Activated CD8-positive, alpha-beta memory T cell treated with anti-CD3 and anti-CD28 coated beads, Interleukin-2, amount 50 U/mL, for 1 hour (primary cell): Measurements from ENCODE around the gene HOXA3.

Source experiments
- DNase-seq: peaks from one replicate; pipeline ENCODE4 v3.0.0-alpha.2; 2020; ENCODE audit errors: extremely low read depth

Gene HOXA3

DNA sequence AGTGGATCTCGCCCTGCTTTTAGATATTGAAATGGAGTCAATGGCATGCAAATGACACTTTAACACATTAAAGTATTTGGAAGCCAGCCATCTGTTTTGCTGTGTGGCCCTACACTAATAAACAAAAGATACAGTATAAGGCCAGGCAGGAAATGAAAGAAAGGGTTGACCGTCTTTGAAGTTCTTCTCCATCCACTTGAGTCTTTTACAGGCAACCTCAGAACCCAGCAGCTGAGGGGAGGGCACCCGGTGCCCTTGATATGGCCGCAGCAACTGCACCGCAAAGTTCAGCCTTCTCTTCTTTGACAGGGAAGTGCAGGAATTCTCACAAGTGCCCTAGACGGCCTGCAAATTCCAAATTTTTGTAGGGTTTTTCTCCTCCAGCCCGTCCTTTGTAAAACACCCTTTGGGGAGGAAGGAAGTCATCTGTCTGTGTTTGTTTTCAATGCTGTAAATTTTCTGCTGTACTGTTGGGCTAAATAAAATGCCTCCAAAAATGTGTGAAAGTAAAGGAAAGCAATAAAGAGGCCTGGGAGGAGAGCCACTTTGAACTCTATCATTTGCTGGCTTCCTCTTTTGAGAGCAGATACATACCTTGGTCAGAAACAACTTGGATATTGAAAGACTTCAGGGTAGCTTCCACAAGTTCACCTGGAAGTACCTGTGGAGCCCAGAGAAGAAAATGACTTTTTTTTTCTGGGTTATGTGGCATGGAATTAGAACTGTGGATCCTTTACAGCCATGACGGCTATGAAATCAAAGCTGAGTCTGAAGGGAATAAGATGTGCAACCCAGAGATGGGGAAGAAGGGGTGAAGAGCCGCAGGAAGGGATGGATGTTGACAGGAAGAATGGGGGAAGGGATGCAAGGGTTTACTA lies 60.2 kb downstream of the HOXA3 start:
- DNase-seq = no peak

DNA sequence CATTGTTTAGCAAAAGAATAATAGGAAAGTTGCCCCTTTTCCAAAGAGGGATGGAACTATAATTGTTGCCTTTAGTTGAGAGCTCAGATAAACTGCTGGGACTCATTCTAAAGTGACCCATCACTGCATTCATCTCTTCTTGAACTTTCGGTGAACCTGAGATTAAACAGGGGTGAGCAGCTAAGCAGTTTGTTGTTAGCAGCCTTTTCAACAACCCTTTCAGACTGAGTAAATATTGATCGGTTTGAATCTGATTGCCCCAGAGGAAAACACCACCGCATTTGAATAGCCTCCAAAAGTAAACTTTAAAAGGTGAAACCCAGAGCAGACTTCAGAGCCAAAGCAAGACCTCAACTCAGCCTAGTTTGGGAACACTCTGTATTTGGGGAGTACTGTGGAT lies 61.3 kb downstream of the HOXA3 start:
- DNase-seq = no peak

DNA sequence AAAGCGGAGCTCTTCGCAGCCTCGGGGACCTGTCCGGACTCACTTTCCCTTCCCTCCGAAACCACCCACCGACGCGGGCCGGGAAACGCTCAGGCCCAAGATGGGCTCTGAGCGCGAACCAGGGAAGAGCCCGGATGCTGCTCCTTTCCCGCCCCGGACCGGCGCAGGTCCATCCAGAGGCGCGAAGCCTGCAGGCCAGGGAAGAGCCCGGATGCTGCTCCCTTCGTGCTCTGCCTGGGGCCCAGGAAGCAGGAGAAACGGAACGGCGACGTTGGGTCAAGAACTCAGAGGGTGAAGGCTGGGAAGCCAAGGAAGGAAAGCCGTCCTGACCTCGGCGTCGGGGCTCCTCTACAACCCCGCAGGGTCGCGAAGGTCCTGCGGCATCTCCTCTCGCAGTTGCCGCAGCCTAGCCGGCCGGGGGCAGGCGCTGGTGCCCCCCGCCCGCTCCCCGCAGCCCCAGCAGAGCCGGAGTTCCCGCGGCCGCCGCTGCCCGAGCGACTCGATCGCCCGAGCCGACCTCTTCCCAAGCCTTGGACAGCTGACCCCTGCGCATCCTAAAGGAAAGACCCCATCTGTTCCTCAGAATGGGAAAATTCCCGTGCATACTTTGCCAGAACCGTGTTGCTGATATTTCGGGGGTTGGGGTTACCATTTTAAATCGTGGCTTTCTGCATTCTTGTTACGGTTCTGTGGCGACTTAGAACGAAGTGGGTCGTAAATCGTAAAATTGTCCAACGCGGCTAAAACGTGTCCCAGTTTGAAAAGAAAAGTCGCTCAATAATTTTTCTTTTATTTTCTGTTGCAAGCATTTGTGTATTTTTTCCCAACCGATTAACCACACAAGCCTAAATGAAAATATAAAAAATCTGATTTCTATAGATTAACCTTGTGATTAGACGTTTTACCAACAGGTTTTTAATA lies 64.1 kb downstream of the HOXA3 start:
- DNase-seq = no peak

DNA sequence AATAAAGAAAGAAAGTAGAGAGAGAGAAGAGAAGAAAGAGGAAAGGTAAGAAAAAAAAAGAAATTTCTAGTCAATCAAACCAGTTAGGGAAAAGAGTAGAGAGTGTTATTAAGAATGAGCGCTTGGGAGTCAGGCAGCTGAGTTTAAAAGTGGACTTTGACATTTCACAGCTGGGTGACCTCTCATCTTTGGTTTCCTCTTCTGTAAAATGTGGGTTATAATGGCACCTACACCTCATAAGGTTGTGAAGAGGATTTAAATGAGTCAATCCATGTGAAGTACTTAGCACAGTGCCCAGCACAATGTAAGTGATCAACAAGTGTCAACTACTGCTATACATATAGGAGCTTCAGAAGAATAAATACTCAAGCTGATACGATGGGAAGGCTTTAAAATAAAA lies 68.7 kb downstream of the HOXA3 start:
- DNase-seq = no peak

DNA sequence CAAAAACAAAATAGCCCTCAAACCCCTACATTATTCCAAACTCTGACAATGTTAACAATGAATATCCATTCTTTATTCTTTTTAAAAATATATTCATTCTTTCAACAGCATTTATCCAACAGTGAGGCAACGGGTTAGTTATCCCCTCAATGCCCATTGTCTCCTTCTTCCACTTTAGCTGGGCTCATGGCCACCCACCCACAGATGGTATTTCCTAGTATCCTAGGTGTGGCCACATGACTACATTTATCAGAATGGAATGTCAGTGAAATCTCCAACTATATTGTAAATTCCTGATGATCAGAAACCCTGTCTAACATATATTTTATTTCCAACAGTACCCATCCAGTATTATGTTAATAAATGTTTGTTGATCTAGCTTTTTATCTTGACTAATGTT lies 70.2 kb downstream of the HOXA3 start:
- DNase-seq = no peak

DNA sequence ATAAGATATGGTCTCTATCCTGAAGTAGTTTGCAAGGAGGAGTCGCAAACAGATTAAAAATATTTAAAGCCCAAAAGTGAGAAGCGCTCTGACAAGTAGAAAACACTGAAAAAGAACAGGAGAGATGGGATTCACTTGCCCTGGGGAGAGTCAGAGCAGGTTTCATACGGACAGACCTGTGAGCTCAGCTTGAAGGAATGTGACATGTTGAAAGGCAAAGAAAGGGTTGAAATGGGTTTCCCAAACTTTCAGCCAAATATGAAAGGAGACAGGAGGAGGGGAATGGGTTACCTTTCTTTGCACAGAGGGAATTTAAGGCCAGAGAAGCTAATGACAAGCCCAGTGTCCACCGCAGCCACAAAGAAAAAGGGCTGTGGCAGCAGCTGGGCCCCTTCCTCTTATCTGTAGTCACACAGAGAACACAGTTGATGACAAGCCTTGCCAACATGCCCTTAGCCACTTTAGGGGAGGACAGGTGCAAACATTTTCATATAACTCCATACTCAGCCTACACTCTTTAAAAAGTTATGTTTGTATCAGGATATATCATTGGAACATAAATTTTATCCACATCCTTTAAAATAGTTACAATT lies 71.4 kb downstream of the HOXA3 start:
- DNase-seq = no peak

DNA sequence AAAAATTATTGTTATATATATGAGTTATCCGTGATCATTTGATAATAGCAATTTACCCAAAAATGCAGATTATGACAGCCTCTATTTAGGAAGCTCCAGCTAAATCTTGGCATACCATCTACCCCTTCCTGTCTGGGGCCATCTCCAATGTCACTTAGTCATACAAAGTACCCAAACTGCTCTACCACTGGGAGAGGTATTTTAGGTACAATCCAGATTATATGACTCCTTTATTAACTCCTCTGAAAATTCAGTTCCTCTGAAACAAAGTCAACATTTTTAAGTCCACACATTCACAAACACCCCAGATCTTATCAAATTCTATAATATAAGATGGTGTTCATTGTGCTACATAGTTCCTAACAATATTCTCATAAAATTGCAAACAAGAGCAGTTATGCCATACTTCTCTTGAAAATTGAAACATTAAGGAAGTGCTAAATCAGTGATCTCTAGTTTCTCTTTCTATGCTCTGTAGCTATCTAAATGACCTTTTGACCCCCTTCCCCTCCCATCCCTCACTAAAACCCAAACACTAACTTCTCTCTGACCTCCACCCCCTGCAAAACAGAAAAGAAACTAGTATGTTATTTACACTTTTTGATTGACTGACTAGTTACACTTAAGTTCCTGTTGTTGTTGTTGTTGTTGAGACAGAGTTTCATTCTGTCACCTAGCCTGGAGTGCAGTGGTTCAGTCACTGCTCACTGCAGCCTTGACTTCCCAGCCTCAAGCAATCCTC lies 73.0 kb downstream of the HOXA3 start:
- DNase-seq = no peak

DNA sequence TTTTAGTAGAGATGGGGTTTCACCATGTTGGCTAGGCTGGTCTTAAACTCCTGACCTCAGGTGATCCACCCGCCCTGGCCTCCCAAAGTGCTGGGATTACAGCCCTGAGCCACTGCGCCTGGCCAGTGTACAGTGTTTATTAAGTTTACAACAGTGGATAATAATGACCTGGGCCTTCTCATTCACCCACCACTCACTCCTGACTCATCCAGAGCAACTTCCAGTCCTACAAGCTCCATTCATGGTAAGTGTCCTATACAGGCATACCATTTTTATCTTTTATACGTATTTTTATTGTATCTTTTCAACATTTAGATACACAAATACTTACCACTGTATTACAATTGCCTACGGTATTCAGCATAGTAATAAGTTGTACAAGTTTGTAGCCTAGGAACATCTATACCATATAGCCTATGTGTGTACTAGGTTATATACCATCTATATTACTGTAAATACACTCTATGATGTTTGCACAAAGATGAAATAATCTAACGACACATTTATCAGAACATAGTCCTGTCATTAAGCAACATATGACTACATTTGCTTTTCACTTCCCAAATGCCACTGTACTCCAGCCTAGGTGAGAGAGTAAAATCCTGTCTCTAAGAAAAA lies 73.7 kb downstream of the HOXA3 start:
- DNase-seq = no peak

DNA sequence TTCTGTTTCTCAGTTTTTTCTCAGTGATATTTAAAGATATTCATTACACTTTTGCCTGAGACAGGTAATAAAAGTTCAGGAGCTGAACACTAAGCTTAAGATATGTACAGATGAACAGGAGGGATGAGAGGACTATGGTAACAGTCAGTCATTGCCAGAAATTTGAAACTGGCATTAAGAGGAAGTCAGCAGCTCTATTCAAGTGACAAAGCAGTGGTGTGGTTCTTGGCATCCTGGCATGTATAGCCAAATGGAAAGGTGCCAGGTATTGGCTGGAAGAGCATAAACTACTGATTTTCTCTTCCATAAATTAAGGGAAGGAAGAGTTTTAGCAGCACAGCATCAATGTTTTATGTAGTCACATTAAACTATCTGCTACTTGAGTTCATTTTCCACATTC lies 79.3 kb downstream of the HOXA3 start:
- no peak for DNase-seq

DNA sequence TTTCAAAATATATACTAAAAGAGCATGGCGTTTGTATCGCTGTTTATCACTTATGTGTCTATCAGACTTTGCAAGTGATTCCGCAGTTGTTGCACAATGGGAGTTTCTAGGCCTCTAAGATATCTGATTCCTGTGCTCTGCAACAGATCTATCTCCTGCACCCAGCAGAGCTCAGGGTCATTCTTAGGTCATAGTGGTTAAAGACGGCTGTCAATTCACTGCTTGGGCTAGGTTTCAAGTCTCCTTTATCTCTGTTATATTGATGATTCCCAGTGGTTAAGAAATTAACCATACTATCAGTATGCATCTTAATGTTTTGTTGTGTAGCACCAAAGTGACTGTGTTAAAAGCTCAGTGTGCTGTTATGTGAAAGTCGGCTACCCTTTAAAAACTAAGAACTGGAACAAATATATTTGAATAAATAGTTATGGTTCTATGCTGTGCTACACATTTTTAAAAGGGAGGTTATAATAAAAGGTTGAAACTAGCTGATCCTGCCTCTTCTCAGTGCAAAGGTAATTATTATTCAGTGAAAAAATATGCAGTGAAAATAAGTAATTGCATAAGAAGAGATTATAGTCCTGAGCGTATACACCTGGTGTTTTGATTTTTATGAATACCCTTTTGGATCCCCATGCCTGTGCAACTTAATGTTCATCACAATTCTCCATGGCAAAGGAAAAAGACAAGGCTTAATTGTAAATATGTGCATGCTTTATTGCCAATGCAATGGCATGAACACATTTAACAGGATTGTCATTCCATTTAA lies 80.6 kb downstream of the HOXA3 start:
- no peak for DNase-seq

DNA sequence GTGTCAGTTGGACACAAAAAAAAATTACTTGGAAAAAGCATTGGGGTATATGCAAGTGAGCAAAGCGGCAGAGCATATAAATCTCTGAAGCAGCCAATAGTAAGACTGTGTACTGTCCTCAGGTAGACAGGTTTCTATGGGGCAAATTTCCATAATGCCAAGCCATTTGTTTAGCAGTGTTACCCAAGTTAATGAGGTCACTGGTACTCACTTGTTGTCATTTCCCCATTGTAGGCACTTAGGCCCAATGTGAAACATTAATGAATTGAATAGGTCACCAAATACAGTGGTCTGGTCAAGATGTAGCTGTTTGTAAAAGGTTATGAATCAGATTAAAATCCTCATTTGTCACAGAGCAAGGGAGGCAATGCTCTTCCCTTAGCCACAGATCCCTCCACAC lies 84.1 kb downstream of the HOXA3 start:
- DNase-seq = no peak

DNA sequence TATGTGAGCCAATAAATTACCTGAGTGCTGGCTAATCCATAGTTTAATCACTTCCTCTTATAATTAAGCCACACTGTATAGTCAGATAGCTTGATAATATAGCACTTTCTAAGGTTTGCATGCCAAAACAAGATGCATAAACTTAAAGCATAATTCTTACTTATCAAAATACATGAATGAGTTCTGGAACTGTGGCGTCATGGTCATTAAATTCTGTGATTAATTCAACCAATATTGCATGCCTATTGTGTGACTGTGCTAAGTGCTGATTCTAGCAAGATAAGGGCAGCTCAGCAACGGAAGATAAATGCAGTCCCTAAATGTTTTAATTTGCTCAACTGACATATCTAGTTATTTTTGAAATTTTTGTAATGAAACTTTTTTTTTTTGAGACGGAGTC lies 86.2 kb downstream of the HOXA3 start:
- no peak for DNase-seq

DNA sequence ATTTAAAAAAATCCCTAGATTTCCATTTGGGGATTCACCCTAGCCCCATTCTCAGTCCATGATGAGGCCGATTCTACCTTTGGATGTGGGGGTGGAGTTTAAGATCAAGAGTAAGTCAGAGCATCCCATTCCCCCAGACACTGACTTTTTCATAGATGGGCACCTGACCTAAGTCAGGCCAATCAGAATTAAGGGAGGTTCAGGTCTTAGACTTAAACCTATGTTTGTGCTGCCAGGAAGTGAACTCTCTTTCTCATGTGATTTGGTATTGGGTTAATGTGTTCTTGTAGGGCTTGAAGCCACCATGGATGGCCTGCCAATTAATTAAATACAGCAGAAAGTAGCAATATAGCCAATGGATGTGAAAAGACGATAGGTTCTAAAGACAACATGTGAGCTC lies 86.7 kb downstream of the HOXA3 start:
- DNase-seq = no peak

DNA sequence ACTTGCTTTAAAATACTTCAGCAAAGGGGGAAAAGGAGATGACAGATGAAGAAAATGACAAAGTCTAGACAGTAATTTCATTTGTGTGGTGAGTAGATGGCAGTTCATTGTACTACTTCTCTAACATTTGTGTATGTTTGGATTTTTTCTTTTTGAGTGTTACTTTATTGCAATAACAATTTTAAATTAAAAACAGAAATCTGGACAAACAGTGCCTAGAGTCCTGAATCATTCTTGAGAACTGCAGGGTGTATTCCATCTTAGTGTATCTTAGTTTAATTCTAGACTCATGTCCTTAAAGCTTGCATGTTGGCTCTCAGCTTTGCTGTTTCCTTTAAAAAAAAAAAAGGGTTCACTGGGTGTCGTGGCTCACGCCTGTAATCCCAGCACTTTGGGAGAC lies 87.7 kb downstream of the HOXA3 start:
- no peak for DNase-seq

DNA sequence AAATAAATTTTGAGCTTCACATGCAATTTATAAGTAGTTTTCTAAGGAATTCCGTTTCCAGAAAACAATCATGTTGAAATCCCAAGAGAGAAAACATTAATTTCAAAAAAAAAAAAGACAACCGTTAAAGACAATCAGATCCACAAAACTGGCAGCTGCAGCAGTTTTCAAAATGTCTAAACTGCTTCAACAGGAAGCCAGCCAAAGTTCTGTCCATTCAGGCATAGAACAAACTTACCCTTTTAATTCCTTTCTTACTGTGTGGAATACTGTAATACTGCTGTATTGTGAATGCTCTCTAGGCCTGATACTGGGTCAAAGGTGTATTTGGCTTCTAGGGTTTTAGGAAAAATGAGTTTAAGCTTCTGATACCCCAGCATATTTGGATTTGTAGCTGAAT lies 88.2 kb downstream of the HOXA3 start:
- no peak for DNase-seq

DNA sequence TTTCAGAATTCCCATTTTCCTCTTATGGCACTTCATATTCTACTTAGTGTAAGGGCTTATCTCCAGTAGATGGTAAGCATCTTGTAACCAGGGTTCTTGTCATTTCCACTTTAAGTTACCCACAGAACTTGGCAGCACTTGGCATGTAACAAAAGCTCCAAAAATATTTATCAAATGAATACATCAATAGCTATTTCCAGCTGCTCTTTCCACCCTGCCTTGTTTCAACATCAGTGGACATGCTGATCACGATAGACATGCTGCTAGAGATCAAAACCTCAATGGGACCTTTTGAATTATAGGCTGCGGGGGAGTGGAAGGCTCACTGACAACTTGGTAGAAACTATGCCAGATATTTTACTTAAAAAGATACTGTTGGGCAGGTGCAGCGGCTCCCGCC lies 89.4 kb downstream of the HOXA3 start:
- DNase-seq = no peak
